Tibial artery (tissue), 4 donors: ENCODE measurements around the gene ZER1.

Experiments used
- DNase-seq, 2 donors: peaks; one replicate each; pipeline ENCODE4 v3.0.0-alpha.2; 2019
- H3K27ac ChIP-seq, 2 donors: fragments of 200-600 bp; sonication (generic) in 1 of 2; 1 replicate in 1 of 2; 2 replicates in 1 of 2; pipeline ENCODE4 v1.5.1; 2018 to 2019; ENCODE audit warnings: mild to moderate bottlenecking in 1 of 2
- H3K27me3 ChIP-seq, 2 donors: fragments of 200-600 bp; sonication (generic) in 1 of 2; one replicate each; pipeline versions ENCODE4 v1.5.1 to v1.6.0; 2016 to 2019
- H3K36me3 ChIP-seq, 3 donors: fragments of 200-600 bp; sonication (generic) in 2 of 3; one replicate each; pipeline ENCODE4 v1.5.1; 2016 to 2019; ENCODE audit warnings: mild to moderate bottlenecking in 2 of 3
- H3K4me1 ChIP-seq, 4 donors: fragments of 200-600 bp; sonication (generic) in 2 of 4; 1 replicate in 3 of 4; 2 replicates in 1 of 4; pipeline ENCODE4 v1.5.1; 2016 to 2019
- H3K4me3 ChIP-seq, 2 donors: fragments of 200-600 bp; sonication (generic) in 1 of 2; 1 replicate in 1 of 2; 2 replicates in 1 of 2; pipeline ENCODE4 v1.5.1; 2018 to 2019; ENCODE audit warnings: mild to moderate bottlenecking in 2 of 2
- H3K9me3 ChIP-seq, 3 donors: fragments of 200-600 bp; sonication (generic) in 1 of 3; one replicate each; pipeline ENCODE4 v1.5.1; 2016 to 2019
- intact Hi-C: fragments of 100-400 bp; cut with DNase I; formaldehyde crosslinking; loops from one replicate; pipeline ENCODE4 v1.15.0; 2023; ENCODE audit warnings: low total_unique reads
- TF ChIP-seq, protein P1 (sequence below), 2 experiments: fragments of 200-600 bp in 1 of 2; fragments of 450-650 bp in 1 of 2; IDR thresholded peaks; one replicate each; pipeline ENCODE4 v1.5.1; 2017 to 2019; ENCODE audit warnings: antibody characterized with exemption in 2 of 2, mild to moderate bottlenecking in 1 of 2, moderate library complexity in 1 of 2

The ZER1 gene

DNA sequence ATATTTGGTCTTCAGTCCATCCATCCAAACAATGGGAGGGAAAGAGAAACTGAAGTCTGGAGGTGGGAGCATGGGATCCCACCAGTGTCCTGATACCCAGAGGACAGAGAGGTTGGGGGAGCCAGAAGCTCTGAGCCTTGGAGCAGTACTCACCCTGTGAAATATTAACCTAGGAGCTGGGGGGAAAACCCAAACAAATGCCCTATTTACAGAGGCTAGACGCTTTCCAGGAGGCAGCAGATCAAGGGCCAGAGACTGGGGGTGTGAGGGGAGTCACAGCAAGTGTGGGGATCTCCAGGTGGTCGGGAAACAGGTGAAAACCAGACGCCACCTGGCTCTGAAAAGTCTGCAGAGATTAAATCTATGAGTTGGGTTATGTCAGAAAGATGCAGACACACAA is 6.2 kb downstream of the ZER1 start:
- intact Hi-C loops: no loop called here
- peaks cover 0 to 28% (median 0%) of the 10 kb centered on the region in 3 donors for H3K36me3 ChIP-seq
- no peak overlapping the region for H3K27ac ChIP-seq
- TF ChIP-seq, protein P1, sequence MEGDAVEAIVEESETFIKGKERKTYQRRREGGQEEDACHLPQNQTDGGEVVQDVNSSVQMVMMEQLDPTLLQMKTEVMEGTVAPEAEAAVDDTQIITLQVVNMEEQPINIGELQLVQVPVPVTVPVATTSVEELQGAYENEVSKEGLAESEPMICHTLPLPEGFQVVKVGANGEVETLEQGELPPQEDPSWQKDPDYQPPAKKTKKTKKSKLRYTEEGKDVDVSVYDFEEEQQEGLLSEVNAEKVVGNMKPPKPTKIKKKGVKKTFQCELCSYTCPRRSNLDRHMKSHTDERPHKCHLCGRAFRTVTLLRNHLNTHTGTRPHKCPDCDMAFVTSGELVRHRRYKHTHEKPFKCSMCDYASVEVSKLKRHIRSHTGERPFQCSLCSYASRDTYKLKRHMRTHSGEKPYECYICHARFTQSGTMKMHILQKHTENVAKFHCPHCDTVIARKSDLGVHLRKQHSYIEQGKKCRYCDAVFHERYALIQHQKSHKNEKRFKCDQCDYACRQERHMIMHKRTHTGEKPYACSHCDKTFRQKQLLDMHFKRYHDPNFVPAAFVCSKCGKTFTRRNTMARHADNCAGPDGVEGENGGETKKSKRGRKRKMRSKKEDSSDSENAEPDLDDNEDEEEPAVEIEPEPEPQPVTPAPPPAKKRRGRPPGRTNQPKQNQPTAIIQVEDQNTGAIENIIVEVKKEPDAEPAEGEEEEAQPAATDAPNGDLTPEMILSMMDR (IDR thresholded peaks at IDR 0.05): no peak
- no peaks in the 10 kb centered on the region for H3K27me3 ChIP-seq
- H3K4me3 ChIP-seq: no peak overlapping the region
- no peaks in the 10 kb centered on the region for H3K9me3 ChIP-seq
- DNase-seq: no peak
- peaks cover 0 to 32% (median 9%) of the 10 kb centered on the region in 4 donors for H3K4me1 ChIP-seq

DNA sequence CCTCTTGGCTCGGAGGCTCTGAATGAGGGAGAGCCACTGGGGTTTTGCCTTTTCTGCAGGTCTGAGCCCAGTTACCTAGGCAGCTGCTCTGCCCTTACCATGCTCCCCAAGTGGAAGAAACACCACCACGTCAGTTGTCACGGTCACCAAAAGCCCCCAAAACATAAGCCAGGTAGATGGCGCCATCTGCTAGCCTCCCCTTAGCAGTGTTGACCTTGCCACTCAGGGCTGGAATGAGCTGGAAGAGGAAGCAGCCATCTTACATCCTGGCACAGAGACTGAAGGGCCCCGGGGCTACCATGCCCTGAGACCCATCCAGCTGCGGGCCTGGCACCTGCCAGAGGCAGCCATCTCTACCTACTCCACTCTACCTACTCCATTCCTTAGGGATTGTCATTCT is 7.4 kb downstream of the ZER1 start:
- TF ChIP-seq, protein P1 (IDR thresholded peaks at IDR 0.05): no peak
- intact Hi-C loops: no loop called here
- Histone ChIP-seq H3K27ac (no peak overlapping the region), H3K9me3 (no peaks in the 10 kb centered on the region), H3K27me3 (no peaks in the 10 kb centered on the region), H3K36me3 (peaks cover 0 to 35% (median 4%) of the 10 kb centered on the region in 3 donors), H3K4me3 (no peak overlapping the region), H3K4me1 (peaks cover 0 to 21% (median 0%) of the 10 kb centered on the region in 4 donors)
- DNase-seq: no peak

DNA sequence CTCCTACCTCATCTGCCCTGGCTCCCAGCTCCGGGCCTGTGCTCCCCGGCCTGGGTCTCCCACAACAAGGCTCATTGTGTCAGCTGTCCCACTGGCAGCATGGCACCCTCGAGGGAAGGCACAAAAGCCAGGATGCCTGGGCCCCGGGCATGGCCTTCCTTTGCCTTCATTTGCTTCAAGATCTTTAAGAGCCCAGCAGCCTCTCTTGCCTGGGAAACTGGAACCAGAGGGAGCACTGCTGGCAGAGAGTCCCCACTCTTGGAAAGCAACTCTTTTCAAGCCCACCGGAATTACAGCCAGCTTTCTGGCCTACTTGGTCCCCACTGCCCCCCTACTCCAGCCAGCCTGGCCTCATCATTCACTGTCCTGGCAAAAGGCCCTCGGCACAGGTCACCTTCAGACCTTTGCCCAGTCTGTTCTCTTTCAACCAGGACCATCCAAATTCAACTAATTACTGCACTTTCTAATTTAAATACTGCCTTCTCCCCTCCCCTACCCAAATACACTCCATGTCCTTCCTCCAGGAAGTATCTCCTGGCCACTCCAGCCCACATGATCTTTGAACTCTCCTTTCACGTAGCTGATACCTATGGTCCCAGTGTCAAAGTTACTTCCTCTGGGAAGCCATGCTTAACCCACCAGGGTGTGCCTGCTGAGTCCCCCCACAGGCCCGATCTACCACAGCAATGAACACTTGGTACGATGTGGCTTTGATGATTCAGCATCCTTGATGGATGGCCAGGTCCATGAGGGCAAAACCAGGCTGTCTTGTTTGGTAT is 8.9 kb downstream of the ZER1 start:
- H3K36me3 ChIP-seq: peaks cover 0 to 31% (median 4%) of the 10 kb centered on the region in 3 donors
- DNase-seq: no peak
- no peak overlapping the region for H3K27ac ChIP-seq
- H3K4me1 ChIP-seq: peaks cover 0 to 8% (median 0%) of the 10 kb centered on the region in 4 donors
- TF ChIP-seq, protein P1 (IDR thresholded peaks at IDR 0.05): no peak
- no peaks in the 10 kb centered on the region for H3K27me3 ChIP-seq
- intact Hi-C loops: no loop called here
- H3K4me3 ChIP-seq: no peak overlapping the region
- H3K9me3 ChIP-seq: no peaks in the 10 kb centered on the region

DNA sequence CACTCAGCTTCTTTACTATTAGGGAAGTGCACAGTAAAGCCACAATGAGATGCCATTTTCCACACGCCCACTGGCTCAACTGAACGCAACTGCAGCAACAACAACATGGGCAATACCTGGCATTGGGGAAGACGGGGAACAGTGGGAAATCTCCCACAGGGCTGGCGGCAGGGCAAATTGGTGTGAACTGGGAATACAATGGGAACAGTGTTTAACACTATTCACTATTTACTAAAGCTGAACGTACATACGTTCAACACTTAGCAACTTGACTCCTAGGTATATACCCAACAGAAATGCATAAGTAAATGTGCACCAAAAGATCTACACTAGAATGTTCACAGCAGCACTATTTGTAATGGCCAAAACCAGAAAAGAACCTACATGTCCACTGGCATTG is 14.1 kb downstream of the ZER1 start:
- no peak overlapping the region for H3K4me3 ChIP-seq
- peaks cover 13 to 38% (median 24%) of the 10 kb centered on the region in 3 donors for H3K36me3 ChIP-seq
- no peaks in the 10 kb centered on the region for H3K4me1 ChIP-seq
- TF ChIP-seq, protein P1 (IDR thresholded peaks at IDR 0.05): no peak
- no peak overlapping the region for H3K27ac ChIP-seq
- intact Hi-C loops: no loop called here
- DNase-seq: no peak
- no peaks in the 10 kb centered on the region for H3K9me3 ChIP-seq
- no peaks in the 10 kb centered on the region for H3K27me3 ChIP-seq

DNA sequence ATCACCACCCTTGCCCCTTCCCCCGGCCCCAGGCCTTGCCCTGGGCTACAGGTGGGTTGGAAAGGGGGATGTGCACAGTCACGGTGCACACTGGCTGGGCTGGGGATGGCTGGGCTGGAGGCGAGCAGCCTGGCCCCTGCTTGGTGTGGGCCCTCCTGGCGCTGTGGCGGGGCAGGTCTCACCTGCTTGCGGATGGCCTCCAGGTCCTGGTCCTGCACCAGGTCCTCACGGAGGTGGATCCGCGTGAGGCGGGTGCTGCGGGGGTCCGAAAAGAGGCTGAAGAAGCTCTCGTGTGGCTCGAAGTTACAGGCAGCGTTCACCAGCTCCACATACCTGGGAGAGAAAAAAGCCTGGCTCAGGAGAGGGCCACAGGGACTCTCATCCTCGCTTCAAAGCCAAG is 18.1 kb downstream of the ZER1 start:
- intact Hi-C loops: no loop called here
- H3K9me3 ChIP-seq: no peaks in the 10 kb centered on the region
- H3K4me1 ChIP-seq: no peaks in the 10 kb centered on the region
- TF ChIP-seq, protein P1 (IDR thresholded peaks at IDR 0.05): no peak
- H3K36me3 ChIP-seq: peaks cover 40 to 64% (median 53%) of the 10 kb centered on the region in 3 donors
- H3K27ac ChIP-seq: no peak overlapping the region
- DNase-seq: no peak
- H3K27me3 ChIP-seq: no peaks in the 10 kb centered on the region
- no peak overlapping the region for H3K4me3 ChIP-seq
